IMR-90 (cell line): ENCODE measurements around the gene RFTN1. TPM values are rescaled to one million over a fixed set of nuclear protein-coding genes. Genes with fewer than 3 reads are reported as not detected.

Source experiments
- ATAC-seq: fragments of 200-7000 bp; cut with Tn5 transposase; 2 replicates; pipeline ENCODE4 v1.9.1; 2020; ENCODE audit warnings: low read depth, mild to moderate bottlenecking, moderate library complexity
- BruUV-seq: library from RNA; stranded (reverse); fragments of 400-500 nt; replicated peaks from 2 replicates; lab custom pipeline; 2021; lab: Mats Ljungman, UMichigan
- CTCF ChIA-PET: fragments of 300-600 bp; formaldehyde crosslinking; extraction: SDS; loops from one replicate; lab custom pipeline; 2021; ENCODE audit warnings: antibody characterized with exemption; lab: Yijun Ruan, JAX
- POLR2A ChIA-PET: fragments of 300-600 bp; sonication (Branson Sonifier 250); formaldehyde crosslinking; loops from one replicate; lab custom pipeline; 2022; ENCODE audit warnings: antibody characterized with exemption; ENCODE audit not compliant: unreplicated experiment; lab: Charles Lee
- DNase-seq: peaks from one replicate; pipeline ENCODE4 v3.0.0; 2013
- H2AFZ ChIP-seq: replicated peaks from 2 replicates; pipeline ENCODE3; 2013; ENCODE audit warnings: low read length, mild to moderate bottlenecking; ENCODE audit not compliant: poor library complexity
- H2AK5ac ChIP-seq: 2 replicates; pipeline ENCODE4 v1.6.1; 2013; ENCODE audit warnings: low read depth, low read length, inconsistent platforms
- H2AK9ac ChIP-seq: replicated peaks from 2 replicates; pipeline ENCODE3; 2013; ENCODE audit warnings: mild to moderate bottlenecking, low read depth, low read length, moderate library complexity; ENCODE audit not compliant: poor library complexity
- H2BK120ac ChIP-seq: 2 replicates; pipeline ENCODE4 v1.6.1; 2013; ENCODE audit warnings: low read depth, low read length, inconsistent platforms
- H2BK15ac ChIP-seq: 3 replicates; pipeline ENCODE4 v1.6.1; 2013; ENCODE audit warnings: low read depth, low read length, inconsistent platforms
- H2BK20ac ChIP-seq: 2 replicates; pipeline ENCODE4 v1.6.1; 2013; ENCODE audit warnings: low read depth, mild to moderate bottlenecking, inconsistent platforms, low read length, moderate library complexity
- H2BK5ac ChIP-seq: 2 replicates; pipeline ENCODE4 v1.6.1; 2013; ENCODE audit warnings: mild to moderate bottlenecking, low read depth, low read length, inconsistent platforms; ENCODE audit not compliant: poor library complexity, severe bottlenecking
- H3K14ac ChIP-seq: replicated peaks from 2 replicates; pipeline ENCODE4 v1.6.1; 2013; ENCODE audit warnings: low read depth, low read length, inconsistent platforms
- H3K18ac ChIP-seq: 2 replicates; pipeline ENCODE4 v1.6.1; 2013; ENCODE audit warnings: low read depth, low read length, control low read depth
- H3K23ac ChIP-seq: 2 replicates; pipeline ENCODE4 v1.6.1; 2013; ENCODE audit warnings: low read depth, low read length, inconsistent platforms
- H3K27ac ChIP-seq: 2 replicates; pipeline ENCODE4 v1.5.1; 2013; ENCODE audit warnings: mild to moderate bottlenecking, control low read depth, low read length; ENCODE audit not compliant: insufficient read depth
- H3K27me3 ChIP-seq: 2 replicates; pipeline ENCODE4 v1.6.1; 2013; ENCODE audit warnings: low read length; ENCODE audit not compliant: control insufficient read depth, insufficient read depth
- H3K36me3 ChIP-seq: 2 replicates; pipeline ENCODE4 v1.6.1; 2013; ENCODE audit warnings: low read length, mixed read lengths; ENCODE audit not compliant: control insufficient read depth, insufficient read depth
- H3K4ac ChIP-seq: 2 replicates; pipeline ENCODE4 v1.6.1; 2013; ENCODE audit warnings: low read depth, low read length, inconsistent platforms
- H3K4me1 ChIP-seq: 2 replicates; pipeline ENCODE4 v1.6.1; 2013; ENCODE audit warnings: low read length, mixed read lengths; ENCODE audit not compliant: control insufficient read depth, insufficient read depth
- H3K4me2 ChIP-seq: 2 replicates; pipeline ENCODE4 v1.6.1; 2013; ENCODE audit warnings: low read depth, mild to moderate bottlenecking, control low read depth, low read length, moderate library complexity
- H3K4me3 ChIP-seq: 2 replicates; pipeline ENCODE4 v1.5.1; 2013; ENCODE audit warnings: low read depth, mild to moderate bottlenecking, control low read depth, low read length, moderate library complexity; ENCODE audit not compliant: insufficient read depth
- H3K56ac ChIP-seq: 2 replicates; pipeline ENCODE4 v1.6.1; 2013; ENCODE audit warnings: low read length, inconsistent platforms; ENCODE audit not compliant: insufficient read depth; ENCODE audit errors: extremely low read depth
- H3K79me1 ChIP-seq, 2 experiments: 2 replicates each; pipeline ENCODE4 v1.6.1; 2013; ENCODE audit warnings: low read length in 2 of 2, inconsistent platforms in 1 of 2, low read depth in 1 of 2
- H3K9ac ChIP-seq: 2 replicates; pipeline ENCODE4 v1.6.1; 2013; ENCODE audit warnings: low read depth, low read length, control low read depth
- H3K9me1 ChIP-seq: 2 replicates; pipeline ENCODE4 v1.6.1; 2013; ENCODE audit warnings: low read length, inconsistent platforms; ENCODE audit not compliant: insufficient read depth
- H3K9me3 ChIP-seq: 2 replicates; pipeline ENCODE4 v1.6.1; 2013; ENCODE audit warnings: low read length; ENCODE audit not compliant: control insufficient read depth, insufficient read depth
- H4K20me1 ChIP-seq: 2 replicates; pipeline ENCODE4 v1.6.1; 2013; ENCODE audit warnings: low read length, inconsistent platforms; ENCODE audit not compliant: insufficient read depth
- H4K5ac ChIP-seq: 2 replicates; pipeline ENCODE4 v1.6.1; 2013; ENCODE audit warnings: mild to moderate bottlenecking, low read depth, low read length, control low read depth
- H4K8ac ChIP-seq, 2 experiments: 2 replicates each; pipeline ENCODE4 v1.6.1; 2013; ENCODE audit warnings: low read depth in 2 of 2, low read length in 2 of 2, control low read depth in 1 of 2, inconsistent platforms in 1 of 2
- H4K91ac ChIP-seq: 2 replicates; pipeline ENCODE4 v1.6.1; 2013; ENCODE audit warnings: low read depth, low read length, inconsistent platforms; ENCODE audit not compliant: insufficient read depth
- BHLHE40 ChIP-seq: fragments of 150-350 bp; IDR thresholded peaks from 2 replicates; pipeline ENCODE4 v1.6.1; 2016; ENCODE audit warnings: mild to moderate bottlenecking, low read depth, low read length
- CEBPB ChIP-seq: IDR thresholded peaks from 2 replicates; pipeline ENCODE4 v1.6.1; 2012; ENCODE audit warnings: low read depth, low read length, improper control_type of control experiment
- CHD1 ChIP-seq: IDR thresholded peaks from 2 replicates; pipeline ENCODE4 v1.6.1; 2012; ENCODE audit warnings: low read depth, low read length, improper control_type of control experiment
- FOS ChIP-seq: fragments of 150-350 bp; IDR thresholded peaks from 2 replicates; pipeline ENCODE4 v1.6.1; 2016; ENCODE audit warnings: low read depth, low read length
- MAFK ChIP-seq: IDR thresholded peaks from 2 replicates; pipeline ENCODE4 v1.6.1; 2012; ENCODE audit warnings: low read depth, low read length, improper control_type of control experiment
- MAZ ChIP-seq: IDR thresholded peaks from 2 replicates; pipeline ENCODE4 v1.6.1; 2012; ENCODE audit warnings: low read depth, mild to moderate bottlenecking, low read length, improper control_type of control experiment, moderate library complexity, borderline replicate concordance
- MXI1 ChIP-seq: IDR thresholded peaks from 2 replicates; pipeline ENCODE4 v1.6.1; 2012; ENCODE audit warnings: low read depth, mild to moderate bottlenecking, low read length, moderate library complexity, borderline replicate concordance
- NFE2L2 ChIP-seq: fragments of 150-350 bp; IDR thresholded peaks from 2 replicates; pipeline ENCODE4 v1.6.1; 2016; ENCODE audit warnings: low read depth, mild to moderate bottlenecking, low read length
- POLR2A ChIP-seq: IDR thresholded peaks from 2 replicates; pipeline ENCODE4 v1.6.1; 2012; ENCODE audit warnings: mild to moderate bottlenecking, low read depth, low read length
- RAD21 ChIP-seq: IDR thresholded peaks from 2 replicates; pipeline ENCODE4 v1.6.1; 2012; ENCODE audit warnings: low read length, improper control_type of control experiment
- RCOR1 ChIP-seq: IDR thresholded peaks from 2 replicates; pipeline ENCODE4 v1.6.1; 2012; ENCODE audit warnings: mild to moderate bottlenecking, low read length, improper control_type of control experiment; ENCODE audit not compliant: insufficient replicate concordance
- RFX5 ChIP-seq: IDR thresholded peaks from 2 replicates; pipeline ENCODE4 v1.8.0; 2012; ENCODE audit warnings: low read depth, mild to moderate bottlenecking, low read length, moderate library complexity
- SMC3 ChIP-seq: fragments of 150-350 bp; IDR thresholded peaks from 2 replicates; pipeline ENCODE4 v1.6.1; 2016; ENCODE audit warnings: low read depth, mild to moderate bottlenecking, antibody characterized with exemption, low read length, moderate library complexity
- WGBS, 2 experiments: methylation state at CpG; one replicate each; pipeline versions ENCODE4 v1.1.5 to v1.1.7; 2013; ENCODE audit warnings: missing lambda C conversion rate in 2 of 2; ENCODE audit not compliant: insufficient read length in 1 of 2; ENCODE audit errors: extremely low coverage in 2 of 2; 5-methylcytosine and 5-hydroxymethylcytosine counted together
- dilution Hi-C: fragments of 300-500 bp; cut with HindIII; formaldehyde crosslinking; loops from one replicate; pipeline ENCODE4 v1.14.3; 2018; ENCODE audit warnings: low sequenced_read_pairs; ENCODE audit not compliant: unreplicated experiment
- in situ Hi-C: fragments of 300-500 bp; cut with MboI; formaldehyde crosslinking; loops from 3 replicates; pipeline ENCODE4 v1.14.3; 2019; ENCODE audit warnings: low sequenced_read_pairs, inconsistent platforms, mixed read lengths
- intact Hi-C: fragments of 100-400 bp; cut with micrococcal nuclease; formaldehyde crosslinking; loops from 2 replicates; pipeline ENCODE4 v1.10.0; 2022
- polyA plus RNA-seq, 3 experiments: library from polyadenylated mRNA; depleted of rRNA; stranded (reverse); fragments of >200 nt; gene quantifications; 2 replicates each; pipeline ENCODE4 v1.2.3, GENCODE V29; 2012; ENCODE audit warnings: low replicate concordance in 1 of 3
- total RNA-seq: library from RNA; depleted of rRNA; stranded (reverse); fragments of >200 nt; gene quantifications from 2 replicates; pipeline ENCODE4 v1.2.3, GENCODE V29; 2012
- TF ChIP-seq, protein P1 (sequence below): fragments of 150-350 bp; IDR thresholded peaks from 2 replicates; pipeline ENCODE4 v1.6.1; 2017; ENCODE audit warnings: mild to moderate bottlenecking, antibody characterized with exemption, low read length, low read depth
- TF ChIP-seq, protein P2 (sequence below): conservative IDR thresholded peaks from 2 replicates; pipeline ENCODE4 v1.5.1; 2012; ENCODE audit warnings: mild to moderate bottlenecking, low read depth, low read length, improper control_type of control experiment
- TF ChIP-seq, protein P3 (sequence below): fragments of 150-350 bp; IDR thresholded peaks from 2 replicates; pipeline ENCODE4 v1.6.1; 2016; ENCODE audit warnings: low read depth, mild to moderate bottlenecking, low read length, moderate library complexity, borderline replicate concordance

Gene RFTN1
- total and polyA plus RNA-seq, 2 of the 4 experiments (the other 2 are of a cell fraction): 45.0 to 52.0 TPM

DNA sequence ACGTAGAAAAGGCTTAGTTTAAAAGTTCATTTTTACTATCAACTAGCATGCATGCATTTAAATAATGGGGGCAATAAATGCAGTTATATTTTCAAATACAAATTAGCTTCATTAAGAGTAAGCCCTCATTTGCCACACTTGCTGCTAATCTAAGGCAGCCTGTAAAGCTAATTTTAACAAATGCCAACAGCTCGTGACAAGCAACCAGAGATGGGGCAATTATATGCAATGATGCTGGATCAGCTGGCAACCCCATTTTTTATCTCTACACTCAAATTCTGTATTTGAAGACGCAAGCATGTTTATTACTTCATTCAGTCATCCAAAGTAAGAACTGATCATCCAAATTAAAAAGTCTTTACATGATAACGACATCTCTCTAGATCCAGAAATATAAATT is 12.1 kb downstream of the RFTN1 start:
- peaks cover 63 to 93% of the 10 kb centered on the region in 2 experiments for H3K79me1 ChIP-seq
- H3K9me3 ChIP-seq: no peaks in the 10 kb centered on the region
- POLR2A ChIA-PET: no interaction called here
- H2BK5ac ChIP-seq: no peak overlapping the region
- H4K91ac ChIP-seq: no peak overlapping the region
- H4K5ac ChIP-seq: no peak overlapping the region
- no peak overlapping the region for H2AK9ac ChIP-seq
- H3K4me3 ChIP-seq: no peak overlapping the region
- no peak overlapping the region for H2BK20ac ChIP-seq
- dilution Hi-C loops: no loop called here
- no peak overlapping the region for H3K4me2 ChIP-seq
- no peak overlapping the region for H3K14ac ChIP-seq
- no peak overlapping the region for H2BK120ac ChIP-seq
- peaks cover 17% of the 10 kb centered on the region for H3K4me1 ChIP-seq
- H3K4ac ChIP-seq: no peak overlapping the region
- in situ Hi-C loops: no loop called here
- no peak overlapping the region for H2AK5ac ChIP-seq
- CTCF ChIA-PET: no interaction called here
- intact Hi-C loops: no loop called here
- H2AFZ ChIP-seq: no peak overlapping the region
- no CpG with 5 or more reads among the region's 4 CpGs for WGBS, 2 experiments
- H4K8ac ChIP-seq: no peak overlapping the region
- no peak for DNase-seq
- H4K20me1 ChIP-seq: peaks cover 76% of the 10 kb centered on the region
- no peak overlapping the region for H3K27ac ChIP-seq
- no TSS peak for BruUV-seq
- H3K36me3 ChIP-seq: peaks cover 13% of the 10 kb centered on the region
- no peak overlapping the region for H3K9ac ChIP-seq
- H3K27me3 ChIP-seq: no peaks in the 10 kb centered on the region
- no peak overlapping the region for H3K18ac ChIP-seq
- H3K9me1 ChIP-seq: peaks cover 38% of the 10 kb centered on the region
- TF ChIP-seq CHD1 (no peak), CEBPB (no peak), RFX5 (no peak), MAFK (no peak), SMC3 (no peak), NFE2L2 (no peak), POLR2A (no peak), RCOR1 (no peak), FOS (no peak), RAD21 (no peak), MXI1 (no peak), BHLHE40 (no peak), MAZ (no peak)
- TF ChIP-seq, protein P1, sequence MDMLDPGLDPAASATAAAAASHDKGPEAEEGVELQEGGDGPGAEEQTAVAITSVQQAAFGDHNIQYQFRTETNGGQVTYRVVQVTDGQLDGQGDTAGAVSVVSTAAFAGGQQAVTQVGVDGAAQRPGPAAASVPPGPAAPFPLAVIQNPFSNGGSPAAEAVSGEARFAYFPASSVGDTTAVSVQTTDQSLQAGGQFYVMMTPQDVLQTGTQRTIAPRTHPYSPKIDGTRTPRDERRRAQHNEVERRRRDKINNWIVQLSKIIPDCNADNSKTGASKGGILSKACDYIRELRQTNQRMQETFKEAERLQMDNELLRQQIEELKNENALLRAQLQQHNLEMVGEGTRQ: no peak
- TF ChIP-seq, protein P2, sequence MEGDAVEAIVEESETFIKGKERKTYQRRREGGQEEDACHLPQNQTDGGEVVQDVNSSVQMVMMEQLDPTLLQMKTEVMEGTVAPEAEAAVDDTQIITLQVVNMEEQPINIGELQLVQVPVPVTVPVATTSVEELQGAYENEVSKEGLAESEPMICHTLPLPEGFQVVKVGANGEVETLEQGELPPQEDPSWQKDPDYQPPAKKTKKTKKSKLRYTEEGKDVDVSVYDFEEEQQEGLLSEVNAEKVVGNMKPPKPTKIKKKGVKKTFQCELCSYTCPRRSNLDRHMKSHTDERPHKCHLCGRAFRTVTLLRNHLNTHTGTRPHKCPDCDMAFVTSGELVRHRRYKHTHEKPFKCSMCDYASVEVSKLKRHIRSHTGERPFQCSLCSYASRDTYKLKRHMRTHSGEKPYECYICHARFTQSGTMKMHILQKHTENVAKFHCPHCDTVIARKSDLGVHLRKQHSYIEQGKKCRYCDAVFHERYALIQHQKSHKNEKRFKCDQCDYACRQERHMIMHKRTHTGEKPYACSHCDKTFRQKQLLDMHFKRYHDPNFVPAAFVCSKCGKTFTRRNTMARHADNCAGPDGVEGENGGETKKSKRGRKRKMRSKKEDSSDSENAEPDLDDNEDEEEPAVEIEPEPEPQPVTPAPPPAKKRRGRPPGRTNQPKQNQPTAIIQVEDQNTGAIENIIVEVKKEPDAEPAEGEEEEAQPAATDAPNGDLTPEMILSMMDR: no peak
- TF ChIP-seq, protein P3, sequence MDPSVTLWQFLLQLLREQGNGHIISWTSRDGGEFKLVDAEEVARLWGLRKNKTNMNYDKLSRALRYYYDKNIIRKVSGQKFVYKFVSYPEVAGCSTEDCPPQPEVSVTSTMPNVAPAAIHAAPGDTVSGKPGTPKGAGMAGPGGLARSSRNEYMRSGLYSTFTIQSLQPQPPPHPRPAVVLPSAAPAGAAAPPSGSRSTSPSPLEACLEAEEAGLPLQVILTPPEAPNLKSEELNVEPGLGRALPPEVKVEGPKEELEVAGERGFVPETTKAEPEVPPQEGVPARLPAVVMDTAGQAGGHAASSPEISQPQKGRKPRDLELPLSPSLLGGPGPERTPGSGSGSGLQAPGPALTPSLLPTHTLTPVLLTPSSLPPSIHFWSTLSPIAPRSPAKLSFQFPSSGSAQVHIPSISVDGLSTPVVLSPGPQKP: no peak
- H3K23ac ChIP-seq: no peak overlapping the region
- no peak for ATAC-seq
- H2BK15ac ChIP-seq: no peak overlapping the region
- no peak overlapping the region for H3K56ac ChIP-seq
